H1 (cell line): ENCODE data around the gene EGFR.

Experiments
- BCL11A ChIP-seq, 2 experiments: IDR thresholded peaks; one replicate each; pipeline ENCODE4 v1.6.1; 2011; ENCODE audit warnings: low read depth in 2 of 2, low read length in 2 of 2, mild to moderate bottlenecking in 2 of 2
- CEBPB ChIP-seq: IDR thresholded peaks from 2 replicates; pipeline ENCODE4 v1.6.1; 2012; ENCODE audit warnings: low read depth, low read length
- JUN ChIP-seq: IDR thresholded peaks from 2 replicates; pipeline ENCODE4 v1.6.1; 2011; ENCODE audit warnings: low read depth, mild to moderate bottlenecking, improper control_type of control experiment, low read length
- POLR2A ChIP-seq, 2 experiments: IDR thresholded peaks; 1 replicate in 1 of 2; 2 replicates in 1 of 2; pipeline ENCODE4 v1.6.1; 2011; ENCODE audit warnings: low read depth in 2 of 2, low read length in 2 of 2, mild to moderate bottlenecking in 2 of 2; ENCODE audit errors: control extremely low read depth in 1 of 2
- RFX5 ChIP-seq: IDR thresholded peaks from 2 replicates; pipeline ENCODE4 v1.6.1; 2011; ENCODE audit warnings: low read depth, low read length, improper control_type of control experiment, borderline replicate concordance
- USF2 ChIP-seq: IDR thresholded peaks from 2 replicates; pipeline ENCODE4 v1.6.1; 2011; ENCODE audit warnings: low read length, improper control_type of control experiment

GRCh38 chr7:55080000-55080623, 61.3 kb downstream of the EGFR start:
- TF ChIP-seq BCL11A (IDR thresholded peaks at IDR 0.05; ENCODE audit: low read depth in 2 of 2, low read length in 2 of 2) (no peak), POLR2A (IDR thresholded peaks at IDR 0.05; ENCODE audit: control extremely low read depth in 1 of 2, low read depth in 2 of 2, low read length in 2 of 2) (no peak), CEBPB (no peak), USF2 (no peak), JUN (no peak), RFX5 (no peak)
